Measurements from ENCODE around the gene CFAP74. TPM values are rescaled to one million over a fixed set of nuclear protein-coding genes. Genes with fewer than 3 reads are reported as not detected.

The CFAP74 gene
- polyA plus RNA-seq, 1 experiment, result not detected

- ChIA-PET POLR2A (no interaction called here), CTCF (no interaction called here)
- no peak for DNase-seq (ENCODE audit: low read depth, low spot score)
- Histone ChIP-seq H3K27me3 (ENCODE audit: control insufficient read depth, insufficient read depth, low read length) (peaks cover 70% of the 10 kb centered on the region), H3K27ac (ENCODE audit: low read depth, low read length) (no peak overlapping the region), H3K4me3 (ENCODE audit: low read depth, low read length) (no peak overlapping the region), H3K9me3 (ENCODE audit: control insufficient read depth, insufficient read depth, low read length) (no peaks in the 10 kb centered on the region; the same call in 1 of the 2 replicates)
- TF ChIP-seq CTCF (IDR thresholded peaks at IDR 0.05; ENCODE audit: low read depth, low read length), result no peak
Observed at GRCh38 chr1:2019571-2020309, 16.2 kb upstream of the CFAP74 start.

- no peaks in the 10 kb centered on the region; the same call in 1 of the 2 replicates for H3K9me3 ChIP-seq (ENCODE audit: control insufficient read depth, insufficient read depth, low read length)
- H3K4me3 ChIP-seq (ENCODE audit: low read depth, low read length), result no peak within 1 kb of the TSS
- POLR2A ChIA-PET, result no interaction called here
- CTCF ChIA-PET, result no interaction called here
- H3K27ac ChIP-seq (ENCODE audit: low read depth, low read length), result no peak within 1 kb of the TSS
- TF ChIP-seq CTCF (IDR thresholded peaks at IDR 0.05; ENCODE audit: low read depth, low read length), result no peak
- DNase-seq (ENCODE audit: low read depth, low spot score), result no peak
- peaks cover 67% of the 10 kb centered on the region for H3K27me3 ChIP-seq (ENCODE audit: control insufficient read depth, insufficient read depth, low read length)
Observed at GRCh38 chr1:2019172-2019543, 15.6 kb upstream of the CFAP74 start, which contains the start of gene GABRD. TSS of gene GABRD (plus strand) at chr1:2019345. CDS start at chr1:2019424, 79 bp downstream.

- CTCF ChIA-PET, result no interaction called here
- no peak for TF ChIP-seq CTCF (IDR thresholded peaks at IDR 0.05; ENCODE audit: low read depth, low read length)
- POLR2A ChIA-PET, result no interaction called here
- Histone ChIP-seq H3K4me3 (ENCODE audit: low read depth, low read length) (no peak overlapping the region), H3K27ac (ENCODE audit: low read depth, low read length) (no peak overlapping the region), H3K27me3 (ENCODE audit: control insufficient read depth, insufficient read depth, low read length) (peaks cover 64% of the 10 kb centered on the region), H3K9me3 (ENCODE audit: control insufficient read depth, insufficient read depth, low read length) (no peaks in the 10 kb centered on the region; the same call in 1 of the 2 replicates)
- DNase-seq (ENCODE audit: low read depth, low spot score), result no peak
Observed at GRCh38 chr1:2018217-2019171, 14.9 kb upstream of the CFAP74 start.

- H3K4me3 ChIP-seq (ENCODE audit: low read depth, low read length), result no peak overlapping the region
- no peak for DNase-seq (ENCODE audit: low read depth, low spot score)
- CTCF ChIA-PET, result no interaction called here
Observed at GRCh38 chr1:2016123-2016522, 12.5 kb upstream of the CFAP74 start.

More at GRCh38 chr1:2016123-2016522, 12.5 kb upstream of the CFAP74 start:
- Histone ChIP-seq H3K27me3 (ENCODE audit: control insufficient read depth, insufficient read depth, low read length) (peaks cover 55% of the 10 kb centered on the region), H3K9me3 (ENCODE audit: control insufficient read depth, insufficient read depth, low read length) (no peaks in the 10 kb centered on the region; the same call in 1 of the 2 replicates), H3K27ac (ENCODE audit: low read depth, low read length) (no peak overlapping the region)
- POLR2A ChIA-PET, result no interaction called here
- no peak for TF ChIP-seq CTCF (IDR thresholded peaks at IDR 0.05; ENCODE audit: low read depth, low read length)

All from AG04450 (cell line).